Loucy (cell line): ENCODE data around the gene LPIN1.

ENCODE experiments used
- CTCF ChIP-seq: fragments of 200-600 bp; sonication (generic); conservative IDR thresholded peaks from 2 replicates; pipeline ENCODE4 v1.5.1; 2014; ENCODE audit warnings: mild to moderate bottlenecking, antibody characterized with exemption, low read length
- EZH2phosphoT487 ChIP-seq: fragments of 200-600 bp; IDR thresholded peaks from 2 replicates; pipeline ENCODE4 v1.6.1; 2018; ENCODE audit warnings: antibody characterized with exemption, mild to moderate bottlenecking, moderate library complexity, borderline replicate concordance

GRCh38 chr2:11708106-11708505 lies 38.3 kb upstream of the LPIN1 start:
- TF ChIP-seq CTCF: no peak
- TF ChIP-seq EZH2phosphoT487: no peak
